ENCODE measurements around the gene PLEKHA4. TPM values are rescaled to one million over a fixed set of nuclear protein-coding genes. Genes with fewer than 3 reads are reported as not detected.

The PLEKHA4 gene
- total RNA-seq, 4 donors from 2014 or later: 211 to 444 (median 282) TPM

DNA sequence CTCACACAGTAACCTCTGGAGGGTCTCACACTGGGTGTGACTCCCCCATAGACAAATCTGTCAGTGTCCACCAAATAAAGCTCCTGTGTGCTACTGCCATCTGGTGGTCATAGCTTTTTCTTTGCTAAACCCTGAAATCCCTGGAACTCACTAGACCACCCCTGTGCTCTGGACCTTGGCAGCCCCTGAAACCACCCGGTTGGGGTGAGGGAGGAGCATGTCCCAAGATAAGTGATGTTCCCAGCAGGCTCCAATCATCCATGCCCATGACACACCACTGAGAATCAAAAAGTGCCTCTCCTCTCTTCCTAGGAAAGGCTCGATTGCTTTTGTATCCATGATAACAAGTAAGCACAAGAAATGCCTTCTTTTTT, 25.6 kb downstream of the PLEKHA4 start:
- no peaks in the 10 kb centered on the region for H3K9me3 ChIP-seq
- TF ChIP-seq POLR2A (IDR thresholded peaks at IDR 0.05) (no peak), EP300 (IDR thresholded peaks at IDR 0.05) (no peak), CTCF (IDR thresholded peaks at IDR 0.05) (peak; percentile 74 to 90 (median 77))
- H3K36me3 ChIP-seq: peaks cover 0 to 77% (median 0%) of the 10 kb centered on the region in 3 donors
- peaks cover 0 to 10% (median 0%) of the 10 kb centered on the region in 4 donors for H3K4me1 ChIP-seq
- DNase-seq (ENCODE audit: low spot score in 2 of 2): peak in 1 of 2 donors; percentile 83
- H3K27ac ChIP-seq: peak overlapping the region in 2 of 4 donors; percentile 8 to 50
- no peak overlapping the region for H3K4me3 ChIP-seq
- no peaks in the 10 kb centered on the region for H3K27me3 ChIP-seq
- WGBS, 2 donors: 30 to 43% methylated on average over 2 of the region's 2 CpGs

- no peak for DNase-seq (ENCODE audit: low spot score in 2 of 2)
- WGBS, 2 donors: 85 to 90% methylated on average over 6 of the region's 6 CpGs
- no peaks in the 10 kb centered on the region for H3K27me3 ChIP-seq
- no peaks in the 10 kb centered on the region for H3K9me3 ChIP-seq
- peak overlapping the region in 1 of 4 donors; percentile 48 for H3K27ac ChIP-seq
- TF ChIP-seq POLR2A (IDR thresholded peaks at IDR 0.05): no peak
- no peak for TF ChIP-seq EP300 (IDR thresholded peaks at IDR 0.05)
- no peak for TF ChIP-seq CTCF (IDR thresholded peaks at IDR 0.05)
- no peak overlapping the region for H3K4me3 ChIP-seq
- peaks cover 0 to 73% (median 0%) of the 10 kb centered on the region in 3 donors for H3K36me3 ChIP-seq
- peaks cover 0 to 22% (median 4%) of the 10 kb centered on the region in 4 donors for H3K4me1 ChIP-seq
These were observed 26.8 kb downstream of the PLEKHA4 start for GRCh38 chr19:48841571-48841970.

- Histone ChIP-seq H3K27ac (peak overlapping the region in 1 of 4 donors; percentile 48), H3K27me3 (no peaks in the 10 kb centered on the region), H3K4me3 (no peak overlapping the region), H3K4me1 (peaks cover 0 to 27% (median 8%) of the 10 kb centered on the region in 4 donors), H3K36me3 (peaks cover 0 to 68% (median 0%) of the 10 kb centered on the region in 3 donors), H3K9me3 (no peaks in the 10 kb centered on the region)
- DNase-seq (ENCODE audit: low spot score in 2 of 2): no peak
- no peak for TF ChIP-seq POLR2A (IDR thresholded peaks at IDR 0.05)
- no peak for TF ChIP-seq EP300 (IDR thresholded peaks at IDR 0.05)
- TF ChIP-seq CTCF (IDR thresholded peaks at IDR 0.05): no peak
- WGBS, 2 donors: 84 to 90% methylated on average over 16 of the region's 16 CpGs
These were observed 27.4 kb downstream of the PLEKHA4 start for GRCh38 chr19:48841047-48841446.

- Histone ChIP-seq H3K36me3 (peaks cover 0 to 56% (median 0%) of the 10 kb centered on the region in 3 donors), H3K9me3 (no peaks in the 10 kb centered on the region), H3K4me1 (peaks cover 0 to 34% (median 11%) of the 10 kb centered on the region in 4 donors), H3K27ac (peak overlapping the region; percentile 70 to 92 (median 80)), H3K27me3 (no peaks in the 10 kb centered on the region), H3K4me3 (no peak overlapping the region)
- TF ChIP-seq CTCF (IDR thresholded peaks at IDR 0.05) (no peak), POLR2A (IDR thresholded peaks at IDR 0.05) (no peak), EP300 (IDR thresholded peaks at IDR 0.05) (no peak)
- no peak for DNase-seq (ENCODE audit: low spot score in 2 of 2)
- WGBS, 2 donors: 56 to 78% methylated on average over 9 of the region's 9 CpGs
These were observed 30.7 kb downstream of the PLEKHA4 start for GRCh38 chr19:48837687-48838086.

- peak; percentile 62 to 73 for DNase-seq (ENCODE audit: low spot score in 2 of 2)
- Histone ChIP-seq H3K9me3 (no peaks in the 10 kb centered on the region), H3K36me3 (peaks cover 0 to 62% (median 0%) of the 10 kb centered on the region in 3 donors), H3K4me3 (peak overlapping the region in 3 of 4 donors; percentile 17 to 48 (median 29)), H3K4me1 (peaks cover 0 to 30% (median 11%) of the 10 kb centered on the region in 4 donors), H3K27ac (peak overlapping the region; percentile 70 to 92 (median 80)), H3K27me3 (no peaks in the 10 kb centered on the region)
- TF ChIP-seq POLR2A (IDR thresholded peaks at IDR 0.05) (peak in 1 of 2 donors; percentile 49), CTCF (IDR thresholded peaks at IDR 0.05) (no peak), EP300 (IDR thresholded peaks at IDR 0.05) (peak in 1 of 2 donors; percentile 27)
- WGBS, 2 donors: 18 to 21% methylated on average over 22 to 26 of the region's 29 CpGs
These were observed 31.3 kb downstream of the PLEKHA4 start for GRCh38 chr19:48837051-48837524.

All from tibial nerve (tissue), 4 donors.